ENCODE data around the gene MARF1. TPM values are rescaled to one million over a fixed set of nuclear protein-coding genes. Genes with fewer than 3 reads are reported as not detected.
"Not testable (repeated sequence)": the region's sequence is repeated elsewhere in the genome, so short reads cannot be mapped to it uniquely, and the experiment has no call there.

Gene MARF1
- total RNA-seq, 6 donors from 2014 or later, result 27.2 to 94.3 (median 71.3) TPM

GRCh38 chr16:15674571-15674970 lies 31.6 kb upstream of the MARF1 start:
- DNase-seq (no peak), ATAC-seq (ENCODE audit: low FRiP score in 2 of 2) (no peak)
- no peaks in the 10 kb centered on the region for H3K9me3 ChIP-seq
- H3K27me3 ChIP-seq, result no peaks in the 10 kb centered on the region
- no peak for TF ChIP-seq POLR2A (IDR thresholded peaks at IDR 0.05)
- TF ChIP-seq EP300 (IDR thresholded peaks at IDR 0.05), result no peak
- TF ChIP-seq POLR2AphosphoS5 (IDR thresholded peaks at IDR 0.05), result no peak
- TF ChIP-seq CTCF (IDR thresholded peaks at IDR 0.05), result no peak
- H3K4me3 ChIP-seq, result no peak overlapping the region
- 96 to 98% methylated on average over 7 of the region's 7 CpGs for WGBS, 2 donors
- H3K27ac ChIP-seq, result peak overlapping the region; percentile 85 to 93 (median 86)
- peaks cover 16 to 33% (median 26%) of the 10 kb centered on the region in 4 donors for H3K4me1 ChIP-seq
- H3K36me3 ChIP-seq, result peaks cover 2 to 35% (median 22%) of the 10 kb centered on the region in 4 donors

GRCh38 chr16:15672514-15673167 lies 29.7 kb upstream of the MARF1 start:
- Histone ChIP-seq H3K4me1 (peaks cover 16 to 33% (median 26%) of the 10 kb centered on the region in 4 donors), H3K27me3 (no peaks in the 10 kb centered on the region), H3K36me3 (peaks cover 8 to 34% (median 23%) of the 10 kb centered on the region in 4 donors), H3K4me3 (peak overlapping the region in 2 of 4 donors; percentile 15 to 31), H3K27ac (peak overlapping the region; percentile 85 to 93 (median 86)), H3K9me3 (no peaks in the 10 kb centered on the region)
- ATAC-seq (ENCODE audit: low FRiP score in 2 of 2), result peak; percentile 93 to 98
- peak; percentile 77 to 94 for DNase-seq
- WGBS, 2 donors, result 14 to 17% methylated on average over 15 to 20 of the region's 20 CpGs
- TF ChIP-seq POLR2A (IDR thresholded peaks at IDR 0.05), result peak in 2 of 4 donors; percentile 35 to 64
- peak; percentile 94 to 96 for TF ChIP-seq POLR2AphosphoS5 (IDR thresholded peaks at IDR 0.05)
- TF ChIP-seq EP300 (IDR thresholded peaks at IDR 0.05), result peak in 1 of 4 donors; percentile 88
- TF ChIP-seq CTCF (IDR thresholded peaks at IDR 0.05), result no peak

- H3K9me3 ChIP-seq, H3K27me3 ChIP-seq: not testable (repeated sequence)
- WGBS, 2 donors, result 85 to 88% methylated on average over 10 of the region's 10 CpGs
- H3K36me3 ChIP-seq, result peaks cover 8 to 37% (median 26%) of the 10 kb centered on the region in 4 donors
- peak overlapping the region; percentile 85 to 93 (median 86) for H3K27ac ChIP-seq
- H3K4me1 ChIP-seq, result peaks cover 16 to 33% (median 26%) of the 10 kb centered on the region in 4 donors
- DNase-seq, result peak in 1 of 2 donors; percentile 25
- H3K4me3 ChIP-seq, result peak overlapping the region in 1 of 4 donors; percentile 31
- ATAC-seq (ENCODE audit: low FRiP score in 2 of 2), result peak in 1 of 2 donors; percentile 1
These were observed 29.2 kb upstream of the MARF1 start for GRCh38 chr16:15672127-15672513.

DNA sequence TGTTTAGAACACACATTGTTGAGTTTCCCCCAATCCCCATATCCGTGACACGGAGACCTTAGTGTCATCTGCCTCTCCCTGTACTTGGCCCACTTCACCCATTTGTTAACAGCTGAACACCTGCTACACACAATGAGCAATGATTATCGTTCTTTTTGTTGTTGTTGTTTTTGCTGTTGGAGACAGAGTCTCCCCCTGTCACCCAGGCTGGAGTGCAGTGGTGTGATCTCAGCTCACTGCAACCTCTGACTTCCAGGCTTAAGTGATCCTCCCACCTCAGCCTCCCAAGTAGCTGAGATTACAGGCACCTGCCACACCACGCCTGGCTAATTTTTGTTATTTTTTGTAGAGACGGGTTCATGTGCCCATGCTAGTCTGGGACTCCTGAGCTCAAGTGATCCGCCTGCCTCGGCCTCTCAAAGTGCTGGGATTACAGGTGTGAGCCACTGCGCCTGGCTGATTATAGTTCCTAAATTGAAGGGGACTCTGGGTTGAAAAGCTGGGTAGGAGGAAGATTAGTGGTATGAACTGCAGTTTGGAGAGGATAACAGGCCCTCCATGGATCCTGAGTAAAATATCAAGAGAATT lies 28.7 kb upstream of the MARF1 start:
- Histone ChIP-seq H3K27ac (peak overlapping the region; percentile 85 to 93 (median 86)), H3K36me3 (peaks cover 8 to 42% (median 31%) of the 10 kb centered on the region in 4 donors), H3K4me3 (no peak overlapping the region), H3K27me3 (no peaks in the 10 kb centered on the region), H3K9me3 (no peaks in the 10 kb centered on the region), H3K4me1 (peaks cover 16 to 33% (median 26%) of the 10 kb centered on the region in 4 donors)
- no peak for ATAC-seq (ENCODE audit: low FRiP score in 2 of 2)
- TF ChIP-seq POLR2A (IDR thresholded peaks at IDR 0.05), result no peak
- no peak for TF ChIP-seq POLR2AphosphoS5 (IDR thresholded peaks at IDR 0.05)
- TF ChIP-seq EP300 (IDR thresholded peaks at IDR 0.05), result no peak
- no peak for TF ChIP-seq CTCF (IDR thresholded peaks at IDR 0.05)
- 91 to 95% methylated on average over 8 of the region's 8 CpGs for WGBS, 2 donors
- DNase-seq, result no peak

DNA sequence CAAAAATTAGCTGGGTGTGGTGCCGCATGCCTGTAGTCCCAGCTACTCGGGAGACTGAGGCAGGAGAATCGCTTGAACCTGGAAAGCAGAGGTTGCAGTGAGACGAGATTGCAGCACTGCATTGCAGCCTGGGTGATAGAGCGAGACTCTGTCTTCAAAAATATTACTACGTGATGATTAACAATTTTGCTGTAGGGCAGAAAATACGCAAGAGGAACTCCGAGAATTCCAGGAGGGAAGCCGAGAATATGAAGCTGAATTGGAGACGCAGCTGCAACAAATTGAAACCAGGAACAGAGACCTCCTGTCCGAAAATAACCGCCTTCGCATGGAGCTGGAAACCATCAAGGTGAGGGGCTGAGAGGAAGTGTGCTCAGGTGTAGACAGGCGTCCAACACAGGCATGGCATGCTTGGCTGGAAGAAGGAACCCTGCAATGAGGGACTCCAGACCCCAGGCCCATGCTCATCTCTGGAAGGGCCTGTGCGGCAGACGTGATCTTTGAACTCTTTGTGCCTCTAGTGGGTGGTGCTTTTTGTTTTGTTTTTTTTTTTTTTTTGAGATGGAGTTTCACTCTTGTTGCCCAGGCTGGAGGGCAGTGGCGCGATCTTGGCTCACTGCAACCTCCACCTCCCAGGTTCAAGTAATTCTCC lies 24.3 kb upstream of the MARF1 start:
- H3K36me3 ChIP-seq, result peaks cover 8 to 66% (median 51%) of the 10 kb centered on the region in 4 donors

More for the DNA sequence above, 24.3 kb upstream of the MARF1 start:
- no peak for TF ChIP-seq POLR2AphosphoS5 (IDR thresholded peaks at IDR 0.05)
- no peak for TF ChIP-seq EP300 (IDR thresholded peaks at IDR 0.05)
- no peak for TF ChIP-seq POLR2A (IDR thresholded peaks at IDR 0.05)
- TF ChIP-seq CTCF (IDR thresholded peaks at IDR 0.05), result no peak
- Histone ChIP-seq H3K27ac (no peak overlapping the region), H3K4me1 (peaks cover 4 to 11% (median 9%) of the 10 kb centered on the region in 4 donors), H3K9me3 (no peaks in the 10 kb centered on the region), H3K27me3 (no peaks in the 10 kb centered on the region), H3K4me3 (no peak overlapping the region)
- ATAC-seq (ENCODE audit: low FRiP score in 2 of 2) (no peak), DNase-seq (no peak)
- WGBS, 2 donors, result 91 to 95% methylated on average over 17 to 18 of the region's 18 CpGs

Measured in upper lobe of left lung (tissue), 6 donors.